IPS-20b (cell line): ENCODE data around the gene DLD.
"Not testable (repeated sequence)": the region's sequence is repeated elsewhere in the genome, so short reads cannot be mapped to it uniquely, and the experiment has no call there.

Experiments
- H3K27ac ChIP-seq: one replicate; pipeline ENCODE4 v1.5.1; 2013; ENCODE audit warnings: low read length
- H3K27me3 ChIP-seq: 2 replicates; pipeline ENCODE4 v1.6.1; 2013; ENCODE audit warnings: mild to moderate bottlenecking, low read length, inconsistent platforms; ENCODE audit not compliant: insufficient read depth
- H3K36me3 ChIP-seq: 2 replicates; pipeline ENCODE4 v1.6.1; 2013; ENCODE audit warnings: low read depth, mild to moderate bottlenecking, inconsistent platforms, low read length, moderate library complexity; ENCODE audit not compliant: insufficient read depth
- H3K4me1 ChIP-seq: 2 replicates; pipeline ENCODE4 v1.6.1; 2013; ENCODE audit warnings: mild to moderate bottlenecking, control low read depth, inconsistent platforms, low read length, moderate library complexity; ENCODE audit not compliant: insufficient read depth
- H3K4me3 ChIP-seq: 2 replicates; pipeline ENCODE4 v1.5.1; 2013; ENCODE audit warnings: mild to moderate bottlenecking, low read length, inconsistent platforms
- H3K9ac ChIP-seq: 2 replicates; pipeline ENCODE4 v1.6.1; 2013; ENCODE audit warnings: low read depth, mild to moderate bottlenecking, inconsistent platforms, low read length, moderate library complexity
- H3K9me3 ChIP-seq: 2 replicates; pipeline ENCODE4 v1.6.1; 2013; ENCODE audit warnings: mild to moderate bottlenecking, low read depth, low read length, inconsistent platforms; ENCODE audit not compliant: insufficient read depth

Gene DLD

GRCh38 chr7:107876916-107877315, 14.1 kb upstream of the DLD start:
- H3K4me1 ChIP-seq: no peaks in the 10 kb centered on the region
- H3K9me3 ChIP-seq: no peaks in the 10 kb centered on the region
- H3K4me3 ChIP-seq: no peak overlapping the region
- no peak overlapping the region for H3K27ac ChIP-seq
- H3K9ac ChIP-seq: no peak overlapping the region
- no peaks in the 10 kb centered on the region for H3K27me3 ChIP-seq
- no peaks in the 10 kb centered on the region for H3K36me3 ChIP-seq

- H3K4me3 ChIP-seq: no peak overlapping the region
- no peaks in the 10 kb centered on the region for H3K27me3 ChIP-seq
- no peaks in the 10 kb centered on the region for H3K4me1 ChIP-seq
- no peak overlapping the region for H3K9ac ChIP-seq
- no peaks in the 10 kb centered on the region for H3K36me3 ChIP-seq
- H3K27ac ChIP-seq: no peak overlapping the region
- H3K9me3 ChIP-seq: no peaks in the 10 kb centered on the region
These were observed 13.1 kb upstream of the DLD start for GRCh38 chr7:107877731-107878382.

GRCh38 chr7:107878636-107879035, 12.3 kb upstream of the DLD start:
- Histone ChIP-seq H3K4me1 (no peaks in the 10 kb centered on the region), H3K4me3 (no peak overlapping the region), H3K9ac (no peak overlapping the region), H3K27me3 (no peaks in the 10 kb centered on the region), H3K27ac (no peak overlapping the region), H3K36me3 (no peaks in the 10 kb centered on the region), H3K9me3 (no peaks in the 10 kb centered on the region)

GRCh38 chr7:107879400-107880035, 11.5 kb upstream of the DLD start:
- Histone ChIP-seq H3K9ac (no peak overlapping the region), H3K27me3 (no peaks in the 10 kb centered on the region; the same call in 1 of the 2 replicates), H3K36me3 (no peaks in the 10 kb centered on the region), H3K9me3 (no peaks in the 10 kb centered on the region), H3K4me1 (no peaks in the 10 kb centered on the region), H3K27ac (no peak overlapping the region), H3K4me3 (no peak overlapping the region)

GRCh38 chr7:107882766-107883165, 8.2 kb upstream of the DLD start:
- no peaks in the 10 kb centered on the region for H3K36me3 ChIP-seq
- no peak overlapping the region for H3K9ac ChIP-seq
- no peak overlapping the region for H3K4me3 ChIP-seq
- no peaks in the 10 kb centered on the region for H3K9me3 ChIP-seq
- H3K27me3 ChIP-seq: no peaks in the 10 kb centered on the region; the same call in 1 of the 2 replicates
- H3K27ac ChIP-seq: no peak overlapping the region
- no peaks in the 10 kb centered on the region for H3K4me1 ChIP-seq

GRCh38 chr7:107884066-107884818, 6.7 kb upstream of the DLD start:
- H3K4me1 ChIP-seq: no peaks in the 10 kb centered on the region
- H3K36me3 ChIP-seq: no peaks in the 10 kb centered on the region
- no peak overlapping the region for H3K27ac ChIP-seq
- H3K9ac ChIP-seq: no peak overlapping the region
- H3K9me3 ChIP-seq: no peaks in the 10 kb centered on the region
- H3K27me3 ChIP-seq: no peaks in the 10 kb centered on the region; the same call in 1 of the 2 replicates
- H3K4me3 ChIP-seq: no peak overlapping the region

- H3K27ac ChIP-seq, H3K9me3 ChIP-seq, H3K36me3 ChIP-seq, H3K9ac ChIP-seq, H3K4me1 ChIP-seq, H3K27me3 ChIP-seq, H3K4me3 ChIP-seq: not testable (repeated sequence)
These were observed 3.2 kb upstream of the DLD start for GRCh38 chr7:107887827-107888226.

- no peak overlapping the region for H3K27ac ChIP-seq
- no peaks in the 10 kb centered on the region for H3K27me3 ChIP-seq
- no peaks in the 10 kb centered on the region for H3K9me3 ChIP-seq
- H3K36me3 ChIP-seq: peaks cover 22% of the 10 kb centered on the region
- H3K9ac ChIP-seq: no peak overlapping the region
- no peak overlapping the region for H3K4me3 ChIP-seq
- peaks cover 10% of the 10 kb centered on the region; the same call in 1 of the 2 replicates for H3K4me1 ChIP-seq
These were observed 991 bp upstream of the DLD start for GRCh38 chr7:107889992-107890391.

GRCh38 chr7:107890493-107890961, 456 bp upstream of the DLD start:
- Histone ChIP-seq H3K4me1 (peaks cover 10% of the 10 kb centered on the region; the same call in 1 of the 2 replicates), H3K9ac (peak overlapping the region; percentile 72; the same call in 1 of the 2 replicates), H3K27me3 (no peaks in the 10 kb centered on the region), H3K4me3 (peak overlapping the region; percentile 91), H3K36me3 (peaks cover 27% of the 10 kb centered on the region), H3K27ac (no peak overlapping the region), H3K9me3 (no peaks in the 10 kb centered on the region)

- Histone ChIP-seq H3K4me3 (peak overlapping the region; percentile 91), H3K27me3 (no peaks in the 10 kb centered on the region), H3K4me1 (peaks cover 10% of the 10 kb centered on the region; the same call in 1 of the 2 replicates), H3K27ac (no peak overlapping the region), H3K36me3 (peaks cover 37% of the 10 kb centered on the region), H3K9me3 (no peaks in the 10 kb centered on the region), H3K9ac (peak overlapping the region; percentile 72)
These were observed 818 bp downstream of the DLD start for GRCh38 chr7:107891636-107892366.

- Histone ChIP-seq H3K4me3 (peak overlapping the region; percentile 91), H3K36me3 (peaks cover 41% of the 10 kb centered on the region), H3K9ac (peak overlapping the region; percentile 72; the same call in 1 of the 2 replicates)
- H3K4me1 ChIP-seq, H3K9me3 ChIP-seq, H3K27ac ChIP-seq, H3K27me3 ChIP-seq: not testable (repeated sequence)
These were observed 1.4 kb downstream of the DLD start for GRCh38 chr7:107892367-107892741.
